Ishikawa (cell line): ENCODE results near the gene METTL27.

Experiments used
- CEBPB ChIP-seq: IDR thresholded peaks from 2 replicates; pipeline ENCODE4 v1.6.1; 2012
- CREB1 ChIP-seq: IDR thresholded peaks from 2 replicates; pipeline ENCODE4 v1.6.1; 2012; ENCODE audit warnings: low read depth
- EGR1 ChIP-seq: IDR thresholded peaks from 2 replicates; pipeline ENCODE4 v1.6.1; 2012
- EP300 ChIP-seq: IDR thresholded peaks from 2 replicates; pipeline ENCODE4 v1.6.1; 2012; ENCODE audit warnings: borderline replicate concordance
- FOXM1 ChIP-seq: IDR thresholded peaks from 2 replicates; pipeline ENCODE4 v1.6.1; 2012; ENCODE audit warnings: low read depth, borderline replicate concordance
- MAX ChIP-seq: IDR thresholded peaks from 2 replicates; pipeline ENCODE4 v1.6.1; 2012
- NFIC ChIP-seq: IDR thresholded peaks from 2 replicates; pipeline ENCODE4 v1.6.1; 2012
- RAD21 ChIP-seq: IDR thresholded peaks from 2 replicates; pipeline ENCODE4 v1.6.1; 2012; ENCODE audit warnings: low read depth
- REST ChIP-seq: IDR thresholded peaks from 2 replicates; pipeline ENCODE4 v1.6.1; 2012; ENCODE audit warnings: low read depth, mild to moderate bottlenecking
- TAF1 ChIP-seq: IDR thresholded peaks from 2 replicates; pipeline ENCODE4 v1.6.1; 2012; ENCODE audit warnings: low read depth, mild to moderate bottlenecking
- TCF12 ChIP-seq: IDR thresholded peaks from 2 replicates; pipeline ENCODE4 v1.6.1; 2012; ENCODE audit warnings: low read depth
- TEAD4 ChIP-seq: IDR thresholded peaks from 2 replicates; pipeline ENCODE4 v1.6.1; 2012
- USF1 ChIP-seq: IDR thresholded peaks from 2 replicates; pipeline ENCODE4 v1.6.1; 2012
- YY1 ChIP-seq: IDR thresholded peaks from 2 replicates; pipeline ENCODE4 v1.6.1; 2012; ENCODE audit warnings: low read depth
- ZBTB7A ChIP-seq: IDR thresholded peaks from 2 replicates; pipeline ENCODE4 v1.6.1; 2012; ENCODE audit warnings: low read depth

Gene METTL27

GRCh38 chr7:73887762-73888161, 45.4 kb upstream of the METTL27 start:
- TF ChIP-seq YY1 (no peak), CEBPB (no peak), NFIC (no peak), TCF12 (no peak), EGR1 (no peak), USF1 (no peak), TEAD4 (no peak), CREB1 (no peak), RAD21 (no peak), EP300 (no peak), ZBTB7A (no peak), TAF1 (no peak), FOXM1 (no peak), REST (no peak), MAX (no peak)

- no peak for TF ChIP-seq CEBPB
- TF ChIP-seq ZBTB7A: no peak
- no peak for TF ChIP-seq CREB1
- no peak for TF ChIP-seq MAX
These were observed 43.9 kb upstream of the METTL27 start for GRCh38 chr7:73885975-73886798.

- no peak for TF ChIP-seq TAF1
- no peak for TF ChIP-seq TEAD4
- no peak for TF ChIP-seq EGR1
- no peak for TF ChIP-seq MAX
- TF ChIP-seq USF1: no peak
- TF ChIP-seq EP300: no peak
- TF ChIP-seq FOXM1: no peak
- no peak for TF ChIP-seq ZBTB7A
- TF ChIP-seq CEBPB: no peak
- TF ChIP-seq TCF12: no peak
- TF ChIP-seq RAD21: no peak
- TF ChIP-seq REST: no peak
- no peak for TF ChIP-seq NFIC
- TF ChIP-seq CREB1: no peak
- TF ChIP-seq YY1: no peak
These were observed 43.2 kb upstream of the METTL27 start for GRCh38 chr7:73885433-73885974.

GRCh38 chr7:73882047-73882402, 39.7 kb upstream of the METTL27 start:
- TF ChIP-seq EGR1: no peak
- no peak for TF ChIP-seq FOXM1

GRCh38 chr7:73881352-73882046, 39.2 kb upstream of the METTL27 start:
- no peak for TF ChIP-seq TCF12
- TF ChIP-seq EGR1: no peak
- no peak for TF ChIP-seq CEBPB
- TF ChIP-seq FOXM1: no peak
- TF ChIP-seq RAD21: no peak
- no peak for TF ChIP-seq TAF1
- no peak for TF ChIP-seq ZBTB7A
- no peak for TF ChIP-seq REST
- TF ChIP-seq NFIC: no peak
- TF ChIP-seq TEAD4: no peak
- TF ChIP-seq USF1: no peak
- no peak for TF ChIP-seq EP300
- no peak for TF ChIP-seq YY1
- no peak for TF ChIP-seq CREB1
- no peak for TF ChIP-seq MAX
